MCF 10A (cell line): ENCODE data around the gene SDCCAG8. TPM values are rescaled to one million over a fixed set of nuclear protein-coding genes. Genes with fewer than 3 reads are reported as not detected.

ENCODE experiments used
- BruUV-seq: library from RNA; stranded (reverse); fragments of 400-500 nt; replicated peaks from 2 replicates; lab custom pipeline; 2021; lab: Mats Ljungman, UMichigan
- CTCF ChIA-PET: fragments of 300-600 bp; sonication (Branson Sonifier 250); formaldehyde crosslinking; extraction: SDS; loops from one replicate; lab custom pipeline; 2021; ENCODE audit warnings: antibody characterized with exemption, inconsistent platforms; lab: Yijun Ruan, JAX
- POLR2A ChIA-PET: fragments of 300-600, 350-650 bp; sonication (Branson Sonifier 250); formaldehyde crosslinking; extraction: SDS; loops from one replicate; lab custom pipeline; 2020; ENCODE audit warnings: antibody characterized with exemption, inconsistent platforms; lab: Yijun Ruan, JAX
- DNase-seq: peaks from one replicate; pipeline ENCODE4 v3.0.0-alpha.2; 2018; ENCODE audit not compliant: unreplicated experiment
- H3K27ac Mint-ChIP-seq: one replicate; pipeline ENCODE4 v1.8.0; 2022; ENCODE audit warnings: mild to moderate bottlenecking, low read depth, mixed read lengths; ENCODE audit not compliant: unreplicated experiment
- H3K27me3 Mint-ChIP-seq: one replicate; pipeline ENCODE4 v1.8.0; 2022; ENCODE audit warnings: mixed read lengths; ENCODE audit not compliant: insufficient read depth, unreplicated experiment
- H3K36me3 Mint-ChIP-seq: one replicate; pipeline ENCODE4 v1.8.0; 2022; ENCODE audit warnings: mild to moderate bottlenecking, moderate library complexity, mixed read lengths; ENCODE audit not compliant: insufficient read depth, unreplicated experiment
- H3K4me1 Mint-ChIP-seq: one replicate; pipeline ENCODE4 v1.8.0; 2022; ENCODE audit warnings: mixed read lengths; ENCODE audit not compliant: insufficient read depth, unreplicated experiment
- H3K4me3 Mint-ChIP-seq: one replicate; pipeline ENCODE4 v1.8.0; 2022; ENCODE audit warnings: mild to moderate bottlenecking, moderate library complexity, mixed read lengths; ENCODE audit not compliant: unreplicated experiment
- H3K9me3 Mint-ChIP-seq: one replicate; pipeline ENCODE4 v1.8.0; 2022; ENCODE audit warnings: mixed read lengths; ENCODE audit not compliant: unreplicated experiment
- intact Hi-C: fragments of 100-400 bp; cut with micrococcal nuclease; formaldehyde crosslinking; loops from 2 replicates; pipeline ENCODE4 v1.14.1; 2022
- total RNA-seq: library from RNA; stranded (reverse); gene quantifications from 2 replicates; pipeline ENCODE4 v1.2.3, GENCODE V29; 2022
- TF ChIP-seq, protein P1 (sequence below): fragments of 200-600 bp; IDR thresholded peaks from one replicate; pipeline ENCODE4 v1.8.0; 2022; ENCODE audit warnings: antibody characterized with exemption, mild to moderate bottlenecking; ENCODE audit not compliant: unreplicated experiment

SDCCAG8 gene
- total RNA-seq, 1 experiment from 2014 or later: 128 TPM

GRCh38 chr1:243229526-243229925, 26.3 kb upstream of the SDCCAG8 start:
- intact Hi-C loops: no loop called here
- peaks cover 56% of the 10 kb centered on the region for H3K9me3 Mint-ChIP-seq
- ChIA-PET POLR2A (interaction anchor here (0.7 to 1.3 kb wide), 2 partner anchors 13 to 26 kb away, joined by 3 read pairs; partner anchors contain the start of genes CEP170 and SDCCAG8), CTCF (interaction anchor here (0.8 kb wide), 1 partner anchor 1687 kb away, joined by 3 read pairs; no protein-coding TSS in a partner anchor)
- H3K27me3 Mint-ChIP-seq: no peaks in the 10 kb centered on the region
- TF ChIP-seq, protein P1, sequence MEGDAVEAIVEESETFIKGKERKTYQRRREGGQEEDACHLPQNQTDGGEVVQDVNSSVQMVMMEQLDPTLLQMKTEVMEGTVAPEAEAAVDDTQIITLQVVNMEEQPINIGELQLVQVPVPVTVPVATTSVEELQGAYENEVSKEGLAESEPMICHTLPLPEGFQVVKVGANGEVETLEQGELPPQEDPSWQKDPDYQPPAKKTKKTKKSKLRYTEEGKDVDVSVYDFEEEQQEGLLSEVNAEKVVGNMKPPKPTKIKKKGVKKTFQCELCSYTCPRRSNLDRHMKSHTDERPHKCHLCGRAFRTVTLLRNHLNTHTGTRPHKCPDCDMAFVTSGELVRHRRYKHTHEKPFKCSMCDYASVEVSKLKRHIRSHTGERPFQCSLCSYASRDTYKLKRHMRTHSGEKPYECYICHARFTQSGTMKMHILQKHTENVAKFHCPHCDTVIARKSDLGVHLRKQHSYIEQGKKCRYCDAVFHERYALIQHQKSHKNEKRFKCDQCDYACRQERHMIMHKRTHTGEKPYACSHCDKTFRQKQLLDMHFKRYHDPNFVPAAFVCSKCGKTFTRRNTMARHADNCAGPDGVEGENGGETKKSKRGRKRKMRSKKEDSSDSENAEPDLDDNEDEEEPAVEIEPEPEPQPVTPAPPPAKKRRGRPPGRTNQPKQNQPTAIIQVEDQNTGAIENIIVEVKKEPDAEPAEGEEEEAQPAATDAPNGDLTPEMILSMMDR: no peak
- BruUV-seq: no TSS peak
- peaks cover 44% of the 10 kb centered on the region for H3K36me3 Mint-ChIP-seq
- H3K4me1 Mint-ChIP-seq: peaks cover 6% of the 10 kb centered on the region
- H3K4me3 Mint-ChIP-seq: no peak overlapping the region
- H3K27ac Mint-ChIP-seq: no peak overlapping the region
- no peak for DNase-seq

GRCh38 chr1:243230914-243231313, 24.9 kb upstream of the SDCCAG8 start:
- Mint-ChIP-seq H3K4me1 (peaks cover 15% of the 10 kb centered on the region), H3K9me3 (peaks cover 56% of the 10 kb centered on the region), H3K36me3 (peaks cover 38% of the 10 kb centered on the region), H3K27ac (no peak overlapping the region), H3K4me3 (no peak overlapping the region), H3K27me3 (no peaks in the 10 kb centered on the region)
- TF ChIP-seq, protein P1: no peak
- DNase-seq: peak; percentile 39
- CTCF ChIA-PET: interaction anchor here (0.8 kb wide), 1 partner anchor 1069 kb away, joined by 3 read pairs; no protein-coding TSS in a partner anchor
- POLR2A ChIA-PET: interaction anchor here (0.6 to 1.9 kb wide), 8 partner anchors 12 to 1595 kb away, joined by 3 to 21 read pairs (median 4); partner anchors contain the start of genes CEP170 and SDCCAG8
- no TSS peak for BruUV-seq
- intact Hi-C loops: no loop called here

GRCh38 chr1:243233908-243234307, 21.9 kb upstream of the SDCCAG8 start:
- Mint-ChIP-seq H3K27ac (no peak overlapping the region), H3K4me1 (peaks cover 16% of the 10 kb centered on the region), H3K9me3 (peaks cover 40% of the 10 kb centered on the region), H3K4me3 (no peak overlapping the region), H3K36me3 (peaks cover 30% of the 10 kb centered on the region), H3K27me3 (no peaks in the 10 kb centered on the region)
- no peak for DNase-seq
- intact Hi-C loops: no loop called here
- CTCF ChIA-PET: interaction anchor here (0.7 to 2.6 kb wide), 3 partner anchors 18 to 347 kb away, joined by 3 to 10 read pairs (median 3); no protein-coding TSS in a partner anchor
- no TSS peak for BruUV-seq
- POLR2A ChIA-PET: interaction anchor here (0.5 to 12.8 kb wide), 5 partner anchors 10 to 1120 kb away, joined by 3 to 208 read pairs (median 4); partner anchors contain the start of genes CEP170 and SDCCAG8
- TF ChIP-seq, protein P1: no peak

DNA sequence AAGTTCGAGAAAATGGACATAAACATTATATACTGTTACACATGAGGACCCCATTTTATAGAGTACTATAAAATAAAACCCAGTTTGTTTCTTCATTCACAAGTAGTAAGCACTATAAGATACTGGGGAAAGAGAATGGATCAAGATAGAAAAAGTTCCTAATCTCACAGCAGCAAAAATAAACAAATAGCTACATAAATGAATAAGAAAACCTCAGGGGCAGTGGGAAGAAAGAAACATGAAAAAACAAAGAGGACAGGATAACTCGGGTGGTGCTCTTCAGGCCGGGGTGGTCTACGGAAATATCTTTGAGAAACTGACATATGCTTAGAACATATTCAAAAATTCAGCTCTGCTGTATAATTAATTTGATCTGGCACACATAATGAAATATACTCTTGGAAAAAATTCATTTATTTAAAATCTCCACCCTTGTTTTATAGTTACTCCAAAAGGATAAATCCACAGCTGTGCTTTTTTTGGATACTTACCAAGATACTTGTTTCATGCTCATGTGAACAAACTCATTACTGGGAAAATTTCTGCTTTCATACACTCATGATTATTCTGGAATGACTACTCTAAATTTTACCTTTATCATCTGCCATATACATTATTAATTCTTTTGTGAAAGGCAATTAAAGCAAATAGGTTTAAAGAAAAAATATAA, 20.7 kb upstream of the SDCCAG8 start:
- intact Hi-C loops: no loop called here
- Mint-ChIP-seq H3K27ac (peak overlapping the region; percentile 23), H3K36me3 (peaks cover 30% of the 10 kb centered on the region), H3K4me3 (no peak overlapping the region), H3K27me3 (no peaks in the 10 kb centered on the region), H3K4me1 (peaks cover 24% of the 10 kb centered on the region), H3K9me3 (peaks cover 37% of the 10 kb centered on the region)
- ChIA-PET POLR2A (interaction anchor here (0.6 to 12.8 kb wide), 12 partner anchors 8 to 1032 kb away, joined by 3 to 208 read pairs (median 4); partner anchors contain the start of genes CEP170 and SDCCAG8), CTCF (interaction anchor here (0.5 to 3.5 kb wide), 8 partner anchors 8 to 408 kb away, joined by 3 to 11 read pairs (median 3); partner anchors contain the start of gene SDCCAG8)
- peak; percentile 31 for DNase-seq
- TF ChIP-seq, protein P1: no peak
- BruUV-seq: no TSS peak
